Stromal cell of bone marrow (primary cell): Measurements from ENCODE around the gene C1orf226.
"Not testable (repeated sequence)": the region's sequence is repeated elsewhere in the genome, so short reads cannot be mapped to it uniquely, and the experiment has no call there.

Source experiments
- DNase-seq: peaks from one replicate; pipeline ENCODE4 v3.0.0-alpha.2; 2012; ENCODE audit warnings: low read depth

Gene C1orf226

GRCh38 chr1:162381383-162381782 lies at the start of gene C1orf226:
C1orf226 (plus strand) TSS chr1:162381728; CDS start chr1:162381902, 174 bp downstream.
- DNase-seq = no peak

DNA sequence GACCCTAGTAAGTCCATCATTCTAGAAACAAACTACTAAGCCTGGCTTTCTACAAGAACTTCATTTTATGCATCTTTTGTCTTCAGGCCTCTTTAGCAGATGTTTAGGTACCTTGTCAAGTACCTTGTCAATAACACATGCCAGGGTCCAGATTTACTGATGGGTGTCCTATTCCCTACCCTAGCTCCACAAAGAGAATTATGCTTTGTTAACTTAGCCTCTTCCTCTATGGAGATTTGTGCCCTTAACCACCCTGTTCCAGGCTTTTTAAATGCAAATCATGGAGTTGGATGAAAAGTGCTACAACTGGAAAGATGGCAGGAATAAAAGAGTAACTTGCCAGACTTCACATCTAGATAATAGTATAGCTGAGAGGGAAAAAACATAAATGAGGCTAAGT lies 47.5 kb upstream of the C1orf226 start:
- no peak for DNase-seq

DNA sequence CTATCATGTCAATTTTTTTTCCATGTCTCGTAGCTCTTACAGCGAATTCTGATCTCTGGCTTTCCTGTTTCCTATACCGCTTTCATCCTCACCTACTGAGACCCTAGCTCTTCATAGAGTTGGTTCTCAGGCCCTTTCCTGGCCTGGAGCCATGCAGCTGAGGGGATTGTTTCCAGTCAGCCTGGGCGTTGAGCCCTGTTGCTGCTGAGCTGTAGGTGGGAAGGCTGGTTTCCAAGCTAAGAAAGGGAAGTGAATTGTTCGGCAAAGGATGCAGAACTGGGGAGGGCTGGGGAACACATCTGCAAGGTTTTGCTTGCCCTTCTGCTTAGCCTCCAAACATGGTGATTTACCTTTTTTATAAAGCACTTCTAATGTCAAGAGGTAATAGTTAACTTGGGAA lies 46.4 kb upstream of the C1orf226 start:
- DNase-seq = no peak

DNA sequence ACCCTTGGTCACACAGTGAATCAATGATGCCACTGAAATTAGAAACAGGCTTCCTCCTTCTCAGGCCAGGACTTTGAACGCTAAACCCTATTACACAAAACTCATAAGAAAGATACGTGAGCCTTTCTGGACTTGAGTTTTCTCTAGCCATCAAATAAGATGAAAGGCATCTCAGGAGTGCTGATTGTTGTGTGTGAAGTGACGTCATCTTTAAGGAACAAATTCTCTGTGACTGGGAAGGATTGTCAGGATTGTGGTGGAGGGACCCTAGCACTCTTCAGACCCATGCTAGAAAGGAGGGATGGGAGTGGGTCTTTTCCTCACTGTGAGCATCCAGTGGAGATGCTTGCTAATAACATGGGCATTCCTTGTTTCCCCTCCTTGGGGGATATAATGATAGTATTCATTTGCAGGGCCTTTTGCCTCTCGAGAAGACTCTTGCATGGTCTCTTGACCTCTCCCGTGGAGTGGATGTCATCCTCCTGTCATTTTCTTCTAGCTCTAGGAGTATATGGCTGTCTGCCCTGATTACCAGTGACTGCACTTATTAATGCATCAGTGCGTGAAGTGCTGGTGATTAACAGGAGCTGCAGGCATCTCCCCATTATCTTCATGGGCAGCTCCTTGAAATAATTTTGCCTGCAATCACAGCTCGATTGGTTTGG lies 44.8 kb upstream of the C1orf226 start:
- no peak for DNase-seq

DNA sequence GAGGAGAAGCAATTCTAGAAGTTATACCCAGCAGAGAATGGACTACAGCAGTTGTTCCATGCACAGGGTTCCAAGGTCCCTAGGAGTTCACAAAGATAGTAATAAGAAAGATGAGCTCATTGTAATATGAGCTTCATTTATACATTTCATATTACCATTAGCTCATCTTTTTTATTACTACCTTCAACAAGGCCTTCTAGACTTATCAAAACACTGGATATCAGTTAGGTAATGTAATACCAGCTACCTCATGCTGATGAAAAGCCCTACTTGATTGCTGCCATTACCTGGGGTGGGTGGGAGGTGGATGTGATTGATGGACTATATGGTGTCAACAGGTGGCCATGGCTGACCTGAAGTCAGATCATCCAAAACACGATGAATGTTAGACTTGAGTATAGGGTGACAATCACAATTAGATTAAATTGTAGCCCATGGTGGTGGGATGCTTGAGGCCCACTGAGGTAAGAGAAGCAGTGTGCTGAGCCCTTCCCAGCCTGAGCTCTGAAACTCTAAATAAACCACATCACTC lies 39.0 kb upstream of the C1orf226 start:
- DNase-seq = no peak

GRCh38 chr1:162343470-162343869 lies 38.1 kb upstream of the C1orf226 start:
- DNase-seq = no peak

- DNase-seq = no peak
Measured at GRCh38 chr1:162347281-162347680, 34.2 kb upstream of the C1orf226 start.

GRCh38 chr1:162349635-162350330 lies 31.7 kb upstream of the C1orf226 start:
- DNase-seq = no peak

DNA sequence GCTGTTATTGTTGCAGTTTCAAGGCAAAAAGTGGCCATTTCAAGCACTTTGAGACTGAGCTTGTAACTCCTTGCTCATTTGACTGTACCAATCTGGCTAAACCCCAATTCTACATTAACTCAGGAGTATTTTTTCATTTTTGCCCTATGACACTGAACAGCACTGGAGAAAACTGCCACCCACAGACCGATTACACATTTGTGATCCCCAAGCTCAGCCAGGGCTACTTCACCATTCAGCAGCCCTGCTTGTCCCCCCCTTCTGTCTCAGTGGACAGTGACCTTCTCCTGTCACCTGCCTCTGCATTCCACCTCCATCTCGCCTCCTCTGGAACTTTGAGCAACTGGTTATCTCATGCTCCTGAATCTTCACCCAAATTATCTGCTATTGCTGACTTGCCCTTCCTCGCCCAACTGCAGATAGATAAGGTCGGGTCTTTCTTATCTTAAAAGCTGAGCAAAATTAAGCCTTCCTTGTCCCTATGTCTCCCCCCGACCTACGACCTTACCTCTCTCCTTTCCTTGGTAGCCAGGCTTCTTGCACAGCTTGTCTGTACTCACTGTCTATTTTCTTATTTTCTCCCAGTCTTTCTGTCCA lies 30.2 kb upstream of the C1orf226 start:
- no peak for DNase-seq

GRCh38 chr1:162351874-162352273 lies 29.7 kb upstream of the C1orf226 start:
- DNase-seq = not testable (repeated sequence)

GRCh38 chr1:162353078-162353477 lies 28.4 kb upstream of the C1orf226 start:
- no peak for DNase-seq

GRCh38 chr1:162353702-162354101 lies 27.8 kb upstream of the C1orf226 start:
- no peak for DNase-seq

DNA sequence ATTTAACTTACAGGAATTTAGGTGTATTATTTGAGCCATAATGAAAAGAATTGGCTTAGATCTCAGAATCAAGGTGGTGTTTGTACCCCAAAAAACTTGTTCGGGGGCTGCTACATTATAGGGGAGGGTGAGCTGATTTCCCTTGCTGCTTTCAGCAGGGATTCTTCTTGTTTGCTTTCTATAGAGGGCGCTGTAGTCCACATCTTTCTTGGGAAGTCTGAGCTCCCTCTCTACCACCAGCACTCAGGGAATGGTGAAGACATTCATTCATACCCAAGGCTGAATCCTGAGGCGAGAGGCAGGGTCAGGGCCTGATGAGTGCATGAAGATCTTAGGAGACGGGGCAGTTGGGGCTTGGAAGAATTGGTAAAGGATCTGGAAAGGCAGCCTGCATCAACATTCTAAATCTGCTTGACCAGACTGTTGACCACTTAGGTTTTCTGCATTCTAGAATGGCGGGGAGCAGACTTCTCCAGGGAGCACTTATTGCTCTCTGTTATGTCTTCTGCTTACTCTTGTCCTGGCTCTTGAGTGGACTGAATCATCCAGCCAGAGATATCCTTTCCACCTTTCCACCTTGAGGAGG lies 23.8 kb upstream of the C1orf226 start:
- peak; percentile 22 for DNase-seq

GRCh38 chr1:162358928-162359327 lies 22.6 kb upstream of the C1orf226 start:
- DNase-seq = no peak

DNA sequence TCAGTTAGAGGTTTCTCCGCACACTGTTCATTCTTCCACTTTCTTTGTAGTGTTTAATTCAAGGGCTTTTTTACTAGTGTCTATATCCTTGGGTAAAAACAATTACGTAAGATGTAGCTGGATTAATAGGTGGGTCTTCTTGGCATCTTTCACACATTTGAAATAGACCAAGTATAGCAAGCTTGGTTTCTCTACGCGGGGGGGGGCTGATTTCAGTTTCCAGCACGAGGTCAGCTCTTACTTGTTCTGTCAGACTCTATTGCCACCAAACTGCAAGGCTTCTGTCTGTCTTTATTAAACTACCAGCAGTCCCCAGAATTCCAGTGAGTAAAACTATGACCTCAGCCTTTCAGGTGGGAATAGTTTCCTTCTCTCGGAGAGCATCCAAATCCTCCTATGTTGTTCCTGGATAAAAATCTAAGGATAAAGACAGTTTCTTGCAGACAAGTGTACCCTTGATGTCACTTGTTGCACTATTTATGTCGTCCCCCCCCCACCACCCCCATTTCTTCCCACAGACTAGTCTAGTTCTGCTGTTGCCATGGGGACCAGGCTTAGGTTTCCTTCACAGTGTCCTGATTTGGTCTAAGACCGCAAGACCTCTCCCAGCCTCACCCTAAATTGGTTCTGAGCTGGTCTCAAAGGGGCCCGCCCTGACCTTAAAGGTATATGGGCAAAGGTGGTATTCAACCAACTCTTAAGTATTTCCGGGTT lies 21.8 kb upstream of the C1orf226 start:
- DNase-seq = no peak

GRCh38 chr1:162360237-162360873 lies 21.2 kb upstream of the C1orf226 start:
- no peak for DNase-seq

GRCh38 chr1:162360874-162361260 lies 20.7 kb upstream of the C1orf226 start:
- no peak for DNase-seq

GRCh38 chr1:162361349-162361748 lies 20.2 kb upstream of the C1orf226 start:
- no peak for DNase-seq

GRCh38 chr1:162363823-162364222 lies 17.7 kb upstream of the C1orf226 start:
- DNase-seq = no peak

DNA sequence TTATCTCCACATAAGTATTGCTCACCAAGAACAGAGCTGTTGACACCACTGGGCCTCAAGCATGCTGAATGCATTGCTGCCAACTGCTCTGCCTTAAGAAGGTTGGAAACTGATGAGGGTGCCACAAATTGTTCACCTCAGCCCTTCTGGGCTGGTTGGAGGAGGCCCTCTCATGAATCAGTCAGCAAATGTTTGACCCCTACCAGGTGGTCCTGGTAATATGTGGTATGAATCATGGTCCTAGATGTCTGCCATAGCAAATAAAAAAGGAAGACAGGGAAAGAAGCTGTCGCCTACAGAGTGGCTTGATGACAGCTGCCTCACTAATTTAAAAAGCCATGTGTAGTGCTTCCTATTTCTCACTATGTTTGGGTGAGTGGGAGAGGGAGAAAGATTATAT lies 17.0 kb upstream of the C1orf226 start:
- no peak for DNase-seq

DNA sequence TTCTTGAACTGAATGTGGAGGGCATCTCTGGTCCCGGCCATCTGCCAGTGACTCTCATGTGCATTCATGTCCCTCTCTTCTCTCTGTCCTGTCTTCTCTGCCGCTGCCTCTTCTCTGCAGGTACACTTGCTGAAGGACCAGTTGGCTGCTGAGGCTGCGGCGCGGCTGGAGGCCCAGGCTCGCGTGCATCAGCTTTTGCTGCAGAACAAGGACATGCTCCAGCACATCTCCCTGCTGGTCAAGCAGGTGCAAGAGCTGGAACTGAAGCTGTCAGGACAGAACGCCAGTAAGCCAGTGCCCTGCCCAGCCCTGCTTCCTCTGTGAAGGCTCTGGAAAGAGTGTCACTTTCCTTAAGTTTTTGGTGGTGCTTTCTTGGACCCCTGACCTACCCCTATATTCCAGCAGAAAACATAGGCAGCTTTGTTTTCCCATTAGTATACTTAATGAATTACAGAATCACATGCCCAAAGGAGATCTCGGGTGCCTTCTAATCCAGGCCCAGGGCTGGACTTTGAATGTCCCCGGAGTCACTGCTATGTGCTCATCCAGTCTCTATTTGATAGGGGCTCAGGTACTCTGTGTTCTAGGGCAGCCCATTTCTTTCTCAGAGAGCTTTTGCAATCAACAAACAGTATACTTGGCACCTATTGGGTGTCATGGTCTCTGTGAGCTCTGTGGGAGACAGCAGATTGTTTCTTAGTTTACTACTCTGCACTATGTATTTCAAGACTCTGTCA lies 16.1 kb upstream of the C1orf226 start:
- DNase-seq = no peak
